Stimulated activated CD4-positive, alpha-beta T cell treated with anti-CD3 and anti-CD28 coated beads, Interleukin-4, amount 100 ng/mL, for 1 hour (primary cell): ENCODE results near the gene HSF4.

Source experiments
- DNase-seq: peaks from one replicate; pipeline ENCODE4 v3.0.0-alpha.2; 2020

The HSF4 gene

DNA sequence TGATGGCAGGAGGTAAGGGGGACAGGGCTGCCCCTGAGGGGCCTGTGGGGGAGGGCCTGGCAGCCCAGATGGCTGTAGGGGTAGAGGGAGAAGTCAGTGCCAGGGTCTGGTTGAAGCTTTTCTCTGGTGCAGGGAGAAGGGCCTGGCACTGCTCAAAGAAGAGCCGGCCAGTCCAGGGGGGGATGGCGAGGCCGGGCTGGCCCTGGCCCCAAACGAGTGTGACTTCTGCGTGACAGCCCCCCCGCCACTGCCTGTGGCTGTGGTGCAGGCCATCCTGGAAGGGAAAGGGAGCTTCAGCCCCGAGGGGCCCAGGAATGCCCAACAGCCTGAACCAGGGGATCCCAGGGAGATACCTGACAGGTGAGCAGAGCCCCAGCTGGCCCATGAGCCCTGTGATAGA, 3.0 kb downstream of the HSF4 start:
- no peak for DNase-seq

DNA sequence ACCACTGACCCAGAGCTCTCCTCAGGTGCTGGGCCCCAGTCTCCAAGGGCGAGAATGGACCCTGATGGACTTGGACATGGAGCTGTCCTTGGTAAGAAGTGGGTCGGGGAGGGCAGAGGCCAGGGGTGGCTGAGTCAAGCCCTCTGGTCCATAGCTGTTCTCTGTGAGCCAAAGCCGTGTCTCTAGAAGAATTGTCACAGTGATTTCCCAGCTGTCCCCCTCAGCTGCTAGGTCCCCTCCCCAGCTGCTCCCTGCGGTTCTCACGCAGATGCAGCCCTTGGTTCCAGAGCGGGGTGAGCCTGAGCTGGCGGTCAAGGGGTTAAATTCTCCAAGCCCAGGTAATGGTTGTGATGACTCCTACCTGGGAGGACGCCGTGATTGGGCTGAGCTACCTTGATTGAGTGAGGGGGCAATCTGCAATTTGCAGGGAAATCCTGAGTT, 4.5 kb downstream of the HSF4 start:
- DNase-seq, result no peak

DNA sequence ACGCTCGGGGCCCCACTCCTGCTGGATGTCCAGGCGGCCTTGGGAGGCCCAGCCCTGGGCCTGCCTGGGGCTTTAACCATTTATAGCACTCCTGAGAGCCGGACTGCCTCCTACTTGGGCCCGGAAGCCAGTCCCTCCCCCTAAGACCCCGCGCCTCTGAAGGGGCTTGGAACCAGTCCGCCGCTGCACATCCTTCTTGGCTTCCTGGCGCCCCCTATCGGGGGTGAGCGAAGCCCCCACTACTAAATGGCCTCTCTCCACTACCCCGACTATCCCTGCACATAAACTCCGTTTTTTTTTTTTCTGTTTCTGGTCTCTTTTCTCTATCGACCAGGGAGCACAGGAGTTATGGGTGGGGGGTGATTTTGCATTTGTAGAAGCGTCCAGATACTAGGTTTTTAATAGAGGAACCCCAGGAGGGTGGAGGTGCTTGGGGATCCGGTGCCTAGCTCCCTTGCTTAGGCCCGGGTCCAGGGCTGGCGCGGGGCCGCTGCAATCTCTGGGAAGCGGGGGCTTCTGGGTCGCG, 5.2 kb downstream of the HSF4 start:
- no peak for DNase-seq

DNA sequence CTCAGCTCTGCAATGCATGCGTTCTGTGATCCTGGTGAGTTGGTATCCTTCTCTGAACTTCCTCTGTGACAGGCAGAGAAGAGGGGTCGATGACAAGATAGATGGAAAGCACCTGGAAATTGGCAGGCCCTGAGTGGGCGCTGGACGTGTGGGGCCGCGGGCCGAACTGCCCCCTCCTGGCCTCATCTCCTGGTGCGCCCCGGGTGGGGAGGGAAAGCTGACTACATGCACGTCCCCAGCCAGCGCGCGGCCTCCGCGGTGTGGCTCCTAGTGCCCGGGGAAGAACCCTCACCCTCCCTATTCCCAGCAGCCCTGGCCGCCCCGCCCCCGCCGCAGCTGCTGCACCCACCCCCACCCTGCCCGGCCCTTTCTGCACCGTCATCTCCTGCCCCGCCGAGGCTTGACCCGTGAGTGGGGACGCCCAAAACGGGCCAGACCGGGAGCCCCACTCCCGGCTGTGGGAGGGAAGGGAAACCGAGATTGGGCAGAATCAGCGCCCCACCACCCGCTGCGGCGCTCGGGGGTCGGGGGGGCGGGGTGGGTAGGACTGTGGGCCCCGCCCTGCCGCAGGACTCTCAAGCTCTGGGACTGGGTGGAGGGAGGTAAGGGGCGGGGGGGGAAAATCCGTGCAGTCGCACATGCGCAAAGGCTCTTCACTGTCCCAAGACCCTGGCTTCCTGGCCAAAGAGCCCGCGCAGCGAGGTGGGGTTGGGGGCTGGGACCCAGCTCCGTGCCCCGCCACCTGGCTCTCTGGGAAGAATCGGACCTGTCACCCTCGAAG, 5.8 kb downstream of the HSF4 start, which contains the start of gene NOL3:
Gene NOL3 (plus strand): TSS at position 371 of the 781 bp plus-strand sequence.
- DNase-seq, result no peak

DNA sequence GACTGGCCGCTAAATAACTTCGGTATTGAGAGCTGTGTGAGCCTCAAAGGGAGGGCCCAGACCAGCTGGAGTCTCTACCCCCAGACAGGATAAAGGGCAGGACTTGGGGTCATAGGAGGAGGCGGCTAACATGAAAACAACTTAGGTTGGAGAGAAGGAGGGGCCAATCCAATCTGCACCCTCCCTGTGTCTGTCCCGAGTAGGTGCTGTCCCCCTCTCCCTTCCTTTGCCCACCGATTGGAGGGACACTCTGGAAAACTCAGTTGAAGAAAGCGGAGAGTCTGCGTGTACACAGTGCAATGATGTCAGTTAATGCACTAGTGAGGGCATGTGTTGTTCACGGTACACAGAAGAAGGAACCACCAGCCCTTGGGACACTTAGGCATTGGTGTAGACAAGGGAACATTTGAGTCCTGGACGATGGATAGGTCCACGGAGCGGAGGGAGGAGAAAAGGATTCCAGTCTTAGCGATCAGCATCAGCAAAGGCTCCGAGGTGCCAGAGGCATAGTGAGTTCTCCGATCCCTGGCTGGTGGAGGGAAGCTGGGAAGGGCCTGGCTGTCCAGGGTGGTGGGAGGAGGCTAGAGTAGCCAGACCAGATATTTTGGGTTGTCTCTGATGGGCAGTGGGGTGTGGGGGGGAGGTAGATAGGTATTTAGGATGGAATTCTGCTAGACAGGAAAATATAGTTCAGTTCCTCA, 6.6 kb downstream of the HSF4 start:
- DNase-seq, result no peak

DNA sequence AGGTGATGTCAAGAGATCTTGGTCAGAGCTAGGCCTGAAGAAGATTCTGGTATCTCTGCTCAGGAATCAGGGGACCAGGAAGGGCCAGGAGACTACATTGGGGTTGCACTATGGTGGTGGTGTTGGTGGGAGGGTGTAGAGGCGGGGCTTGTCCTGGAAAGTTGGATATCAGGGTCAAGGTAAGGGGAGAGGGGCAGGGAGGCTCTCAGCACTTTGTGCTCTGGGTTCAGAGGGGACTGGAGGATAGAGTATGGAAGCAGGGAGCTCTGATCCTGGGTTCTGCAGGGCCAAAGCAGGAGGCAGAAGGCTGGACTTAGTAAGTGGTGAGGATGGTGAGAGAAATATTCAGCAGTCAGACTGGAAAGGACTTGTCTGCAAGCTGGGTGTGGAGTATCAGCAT, 8.8 kb downstream of the HSF4 start:
- no peak for DNase-seq

DNA sequence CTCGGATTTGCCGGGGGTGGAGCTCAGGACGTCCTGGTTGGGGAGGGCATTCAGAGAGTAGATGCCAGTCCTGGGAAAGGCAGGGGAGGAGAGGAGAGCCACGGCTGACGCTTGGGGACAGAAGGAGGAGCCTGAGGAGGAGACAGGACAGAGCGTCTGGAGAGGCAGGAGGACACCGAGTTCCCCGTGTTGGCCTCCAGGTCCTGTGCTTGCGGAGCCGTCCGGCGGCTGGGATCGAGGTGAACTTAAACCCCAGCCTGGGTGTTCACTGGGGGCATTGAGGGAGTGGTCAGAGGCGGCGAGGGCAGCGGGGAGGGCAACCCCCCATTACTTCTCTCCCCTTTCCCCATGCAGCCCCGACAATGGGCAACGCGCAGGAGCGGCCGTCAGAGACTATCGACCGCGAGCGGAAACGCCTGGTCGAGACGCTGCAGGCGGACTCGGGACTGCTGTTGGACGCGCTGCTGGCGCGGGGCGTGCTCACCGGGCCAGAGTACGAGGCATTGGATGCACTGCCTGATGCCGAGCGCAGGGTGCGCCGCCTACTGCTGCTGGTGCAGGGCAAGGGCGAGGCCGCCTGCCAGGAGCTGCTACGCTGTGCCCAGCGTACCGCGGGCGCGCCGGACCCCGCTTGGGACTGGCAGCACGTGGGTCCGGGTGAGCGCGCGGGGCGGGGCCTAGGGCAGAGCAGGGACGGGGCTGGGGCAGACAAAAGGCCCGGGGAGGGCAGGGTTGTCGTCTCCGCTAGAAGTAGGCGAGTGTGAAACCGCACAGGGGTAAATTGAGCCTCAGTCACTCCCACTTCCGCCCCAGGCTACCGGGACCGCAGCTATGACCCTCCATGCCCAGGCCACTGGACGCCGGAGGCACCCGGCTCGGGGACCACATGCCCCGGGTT, 9.5 kb downstream of the HSF4 start:
- peak; percentile 63 for DNase-seq

DNA sequence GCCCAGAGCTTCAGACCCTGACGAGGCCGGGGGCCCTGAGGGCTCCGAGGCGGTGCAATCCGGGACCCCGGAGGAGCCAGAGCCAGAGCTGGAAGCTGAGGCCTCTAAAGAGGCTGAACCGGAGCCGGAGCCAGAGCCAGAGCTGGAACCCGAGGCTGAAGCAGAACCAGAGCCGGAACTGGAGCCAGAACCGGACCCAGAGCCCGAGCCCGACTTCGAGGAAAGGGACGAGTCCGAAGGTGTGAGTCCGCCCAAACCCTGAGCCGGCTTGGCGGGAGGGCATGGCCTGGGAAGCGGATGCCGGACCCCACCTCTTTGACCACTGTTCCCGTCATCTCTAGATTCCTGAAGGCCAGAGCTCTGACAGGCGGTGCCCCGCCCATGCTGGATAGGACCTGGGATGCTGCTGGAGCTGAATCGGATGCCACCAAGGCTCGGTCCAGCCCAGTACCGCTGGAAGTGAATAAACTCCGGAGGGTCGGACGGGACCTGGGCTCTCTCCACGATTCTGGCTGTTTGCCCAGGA, 10.2 kb downstream of the HSF4 start:
- DNase-seq, result no peak

DNA sequence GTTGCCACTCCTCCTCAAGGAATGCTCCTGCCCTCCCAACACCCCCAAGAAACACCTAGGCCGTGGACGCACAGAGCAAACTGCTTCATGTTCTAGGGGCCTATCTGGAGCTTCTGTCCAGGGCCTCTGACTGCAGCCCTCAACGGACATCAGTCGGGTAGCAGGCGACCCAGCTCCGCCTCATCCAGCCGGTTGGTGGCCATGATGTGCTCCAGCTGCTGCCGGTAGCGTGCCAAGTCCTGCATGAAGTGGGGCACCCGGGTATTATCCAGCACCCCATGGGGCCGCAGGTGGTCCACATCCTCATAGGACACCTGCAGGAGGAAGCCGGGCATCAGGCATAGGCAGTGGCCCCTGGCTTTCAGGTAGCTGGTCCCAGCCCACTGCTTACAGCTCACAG, 12.1 kb downstream of the HSF4 start:
- no peak for DNase-seq

DNA sequence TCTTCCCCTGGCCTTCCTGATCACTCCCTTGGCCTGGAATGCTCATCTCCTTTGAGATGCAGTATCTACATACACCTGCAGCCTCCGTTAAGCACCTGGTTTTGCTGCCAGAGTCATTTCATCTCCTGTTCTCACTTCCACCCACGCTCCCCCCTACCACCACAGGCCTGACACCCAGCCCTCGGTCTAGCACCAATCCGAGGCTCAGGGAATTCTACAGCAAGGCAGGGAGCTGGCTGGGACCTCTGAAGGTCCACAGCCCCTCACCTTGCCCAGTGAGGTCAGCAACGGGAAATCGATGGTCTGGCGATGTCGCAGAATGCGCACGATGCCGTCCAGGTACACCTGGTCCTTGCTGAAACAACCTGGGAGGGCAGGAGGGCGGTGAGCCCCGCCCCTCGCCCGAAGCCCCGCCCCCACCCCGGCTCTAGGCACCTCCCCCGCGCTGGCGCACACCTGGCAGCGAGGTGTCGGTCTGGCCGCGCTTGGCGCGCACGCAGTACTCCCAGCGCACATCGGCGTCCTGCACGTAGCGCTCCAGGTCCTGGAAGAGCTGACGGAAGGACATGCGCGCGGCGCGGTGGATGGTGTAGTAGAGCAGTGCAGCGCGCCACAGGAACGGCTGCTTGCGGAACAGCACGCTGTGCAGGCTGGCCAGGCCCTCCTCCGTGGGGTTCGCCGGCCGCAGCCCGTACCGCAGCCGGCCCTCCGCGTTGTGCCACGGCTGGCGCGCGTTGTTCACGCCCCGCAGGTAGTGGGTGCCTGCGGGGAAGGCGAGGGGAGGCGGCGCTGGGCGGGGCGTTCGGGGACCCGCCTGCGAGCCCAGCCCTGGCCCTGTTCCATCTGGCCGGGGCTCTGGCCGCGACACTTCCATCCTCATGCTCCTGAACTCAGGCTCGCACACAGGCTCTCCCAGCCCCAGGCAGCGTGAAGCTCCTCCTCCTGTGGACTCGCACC, 13.5 kb downstream of the HSF4 start:
- DNase-seq, result peak; percentile 42

DNA sequence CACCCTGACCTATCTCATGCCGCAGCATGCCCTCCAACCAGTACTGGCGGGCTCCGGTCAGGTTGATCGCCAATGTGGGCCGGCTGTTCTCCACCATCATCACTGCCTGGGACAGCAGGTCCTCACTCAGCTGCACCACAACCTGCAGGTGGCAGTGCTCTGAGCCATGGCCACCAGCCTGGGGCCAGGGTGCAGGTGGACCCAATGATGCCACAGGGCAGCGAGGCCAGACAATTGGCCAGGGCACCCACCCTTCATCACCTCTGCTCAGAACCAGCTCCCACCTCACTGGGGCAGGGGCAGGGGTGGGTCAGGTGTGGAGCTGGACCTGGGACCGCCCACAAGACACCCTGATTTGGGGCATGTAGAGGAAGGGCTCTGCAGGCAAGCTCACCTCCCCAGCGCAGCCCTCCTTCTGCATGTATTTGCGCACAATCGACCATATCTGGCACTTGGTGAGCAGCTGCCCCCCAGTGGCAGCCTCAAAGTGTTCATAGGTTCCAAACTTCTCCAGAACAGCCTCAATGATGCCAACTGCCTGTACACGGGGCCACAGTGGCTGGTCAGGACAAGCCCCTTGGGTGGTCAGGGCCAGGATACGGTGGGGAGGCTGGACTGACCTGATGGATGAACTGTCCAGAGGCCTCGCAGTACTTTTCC, 15.0 kb downstream of the HSF4 start:
- DNase-seq, result no peak

DNA sequence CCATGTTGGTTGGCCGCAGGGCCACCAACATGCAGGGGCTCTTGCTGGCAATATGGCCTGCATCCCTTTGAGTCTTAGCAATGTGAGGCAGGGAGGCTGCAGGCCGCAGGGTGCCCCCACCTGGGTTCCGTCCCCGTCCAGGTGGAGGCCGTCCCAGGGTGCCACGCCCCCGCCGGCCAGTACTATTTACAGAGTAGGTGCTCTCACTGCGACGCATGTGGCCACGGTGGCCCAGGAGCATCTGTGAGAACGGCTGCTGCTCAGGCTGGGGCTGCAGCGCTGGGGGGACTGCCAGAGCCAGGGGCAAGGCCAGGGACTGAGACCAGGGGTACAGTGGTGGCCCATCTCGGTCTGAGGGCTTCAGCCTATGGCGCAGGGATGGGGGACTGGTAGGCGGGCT, 15.6 kb downstream of the HSF4 start:
- no peak for DNase-seq

DNA sequence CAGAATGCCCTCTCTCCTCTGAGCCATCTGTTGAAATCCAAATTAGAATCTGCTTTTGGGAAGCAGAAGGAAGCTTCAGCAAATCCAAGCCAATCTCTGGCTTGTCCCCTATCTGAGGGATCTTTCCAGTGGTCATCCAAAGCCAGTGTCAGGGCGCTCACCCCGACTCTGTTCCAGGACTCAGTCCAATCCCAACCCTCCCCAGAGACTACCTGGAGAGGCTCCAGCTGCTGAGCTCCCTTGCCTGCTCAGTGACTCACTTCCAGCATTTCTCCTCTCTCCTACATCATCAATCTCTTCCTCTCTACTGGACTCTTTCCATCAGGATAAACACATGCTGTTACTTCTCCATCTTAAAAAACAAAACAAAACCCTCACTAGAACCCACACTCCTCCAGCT, 16.8 kb downstream of the HSF4 start:
- DNase-seq, result no peak

DNA sequence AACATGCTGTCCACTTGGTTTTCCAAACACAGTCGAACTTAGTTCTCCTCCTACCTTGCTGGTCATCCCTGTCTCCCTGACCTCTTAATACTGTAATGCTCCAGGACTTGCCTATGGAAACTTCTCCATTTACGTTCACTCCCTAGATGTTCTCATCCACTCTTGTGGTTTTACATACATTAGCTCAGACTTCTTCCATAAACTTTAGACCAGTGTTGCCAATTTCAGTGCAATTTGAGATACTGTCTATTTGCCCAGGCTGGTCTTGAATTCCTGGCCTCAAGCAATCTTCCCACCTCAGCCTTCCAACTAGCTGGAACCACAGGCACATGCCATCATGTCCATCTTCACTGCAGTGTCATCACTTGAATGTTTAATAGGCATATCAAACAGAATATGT, 17.7 kb downstream of the HSF4 start:
- no peak for DNase-seq

DNA sequence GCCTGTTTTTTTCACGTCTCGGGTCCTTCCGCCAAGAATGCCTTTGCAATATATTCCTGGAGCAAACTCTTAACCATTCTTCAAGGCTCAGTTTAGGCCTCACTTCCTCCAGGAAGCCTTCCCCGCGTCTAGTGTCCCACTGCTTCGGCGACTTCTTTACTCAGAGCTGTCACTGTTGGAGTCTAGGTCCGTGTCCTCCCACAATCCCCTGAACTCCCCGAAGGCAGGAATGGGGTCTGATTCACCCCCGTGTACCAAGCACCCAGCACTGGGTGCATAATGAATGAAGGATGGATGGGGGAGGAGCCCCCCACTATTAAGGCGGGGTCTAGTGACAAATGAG, 18.7 kb downstream of the HSF4 start:
- no peak for DNase-seq

DNA sequence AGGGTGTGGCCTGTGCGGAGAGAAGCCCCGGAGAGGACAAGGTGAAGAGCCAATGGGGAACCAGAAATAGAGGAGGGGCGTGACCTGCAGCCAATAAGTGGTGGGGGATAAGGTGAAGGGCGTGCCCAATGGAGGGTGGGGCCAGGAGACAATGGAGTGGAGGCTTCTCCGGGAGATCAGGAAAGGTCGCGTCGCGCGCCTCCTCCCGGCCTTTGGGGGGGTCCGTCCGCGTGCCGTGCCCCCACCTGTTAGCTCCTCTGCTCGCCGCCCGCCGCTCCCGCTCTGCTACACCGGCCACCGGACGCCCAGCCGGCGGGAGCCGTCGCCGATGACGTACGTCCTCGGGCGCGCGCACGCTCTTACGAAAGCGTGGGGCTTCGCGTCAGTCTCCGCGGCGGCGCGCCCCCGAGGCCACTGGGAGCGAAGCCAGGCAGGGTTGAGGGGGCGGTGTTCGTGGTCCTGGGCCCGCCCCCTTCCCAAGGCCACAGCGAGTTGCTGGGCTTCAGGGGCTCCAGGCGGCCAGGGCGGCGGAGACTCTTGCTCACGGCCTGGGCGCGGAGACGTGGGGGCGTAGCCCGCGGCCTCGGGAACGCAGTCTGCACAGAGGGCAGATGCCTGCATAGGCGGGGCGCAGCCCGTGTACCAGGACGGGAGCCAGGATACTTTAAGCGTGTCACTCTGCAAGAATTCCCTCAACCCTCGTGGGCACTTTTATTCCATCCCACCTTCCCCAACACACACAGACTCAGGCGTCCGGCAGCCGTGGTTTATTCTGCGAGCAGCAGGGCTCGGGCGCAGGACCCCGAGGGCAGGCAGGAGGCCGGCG, 19.3 kb downstream of the HSF4 start, which contains the start of gene MATCAP1:
Gene MATCAP1 (minus strand): TSS at position 337 of the 826 bp plus-strand sequence. CDS start 3,353 bp downstream, outside the sequence.
- peak; percentile 90 for DNase-seq

DNA sequence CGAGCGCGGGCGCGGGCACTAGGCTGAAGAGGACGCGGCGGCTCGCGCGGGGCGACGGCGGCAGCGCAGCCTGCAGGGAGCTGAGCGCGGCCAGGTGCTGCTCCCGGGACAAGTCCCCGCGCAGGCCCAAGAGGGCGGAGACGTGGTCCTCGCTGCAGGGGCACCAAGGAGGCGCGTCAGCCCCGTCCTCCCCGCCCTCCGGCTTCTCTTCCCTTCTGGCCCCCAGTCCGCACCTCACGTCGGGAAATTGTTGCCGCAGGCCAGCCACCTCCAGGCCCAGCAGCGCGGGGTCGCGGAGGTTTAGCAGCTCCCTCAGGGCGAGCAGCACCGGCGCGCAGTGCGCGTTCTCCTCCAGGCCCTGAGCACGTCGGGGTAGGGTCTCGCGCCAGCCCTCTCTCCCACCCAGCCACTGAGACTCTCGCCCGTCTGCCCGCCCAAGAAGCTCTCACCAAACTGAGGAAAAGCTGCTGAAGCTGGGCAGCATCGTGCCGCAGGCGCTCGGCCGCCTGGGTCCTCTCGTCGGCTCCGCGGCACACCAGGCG, 20.0 kb downstream of the HSF4 start:
- DNase-seq, result no peak

DNA sequence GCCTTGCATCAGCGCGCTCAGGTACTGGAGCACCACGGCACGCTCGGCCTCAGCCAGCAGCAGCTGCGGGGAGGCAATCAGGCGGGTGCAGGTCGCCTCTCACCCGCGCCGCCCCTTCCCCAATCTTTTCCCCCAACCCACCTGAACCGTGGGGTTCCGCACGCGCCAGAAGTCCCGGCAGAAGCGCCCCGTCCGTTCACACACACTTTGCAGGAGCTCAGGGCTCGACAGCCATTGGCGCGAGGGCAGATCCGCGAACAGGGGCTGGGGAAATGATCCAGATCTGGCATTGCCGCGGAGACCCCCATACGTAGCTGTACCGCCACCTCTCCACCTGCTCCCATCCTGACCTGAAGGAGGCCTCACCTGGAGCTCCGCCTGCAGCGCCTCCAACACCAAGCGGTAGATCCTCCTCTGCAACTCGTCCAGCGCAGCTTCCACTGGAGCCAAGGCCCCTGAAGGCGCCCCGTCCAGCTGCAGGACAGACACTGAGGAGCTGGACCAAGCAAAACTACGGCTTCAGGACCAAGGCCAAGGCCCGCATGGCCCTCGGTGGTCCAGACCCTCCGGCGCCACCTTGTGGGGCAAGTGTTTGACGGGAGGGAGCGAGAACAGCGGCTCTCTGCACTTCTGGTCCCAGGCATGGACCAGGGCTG, 20.6 kb downstream of the HSF4 start:
- DNase-seq, result peak; percentile 87

DNA sequence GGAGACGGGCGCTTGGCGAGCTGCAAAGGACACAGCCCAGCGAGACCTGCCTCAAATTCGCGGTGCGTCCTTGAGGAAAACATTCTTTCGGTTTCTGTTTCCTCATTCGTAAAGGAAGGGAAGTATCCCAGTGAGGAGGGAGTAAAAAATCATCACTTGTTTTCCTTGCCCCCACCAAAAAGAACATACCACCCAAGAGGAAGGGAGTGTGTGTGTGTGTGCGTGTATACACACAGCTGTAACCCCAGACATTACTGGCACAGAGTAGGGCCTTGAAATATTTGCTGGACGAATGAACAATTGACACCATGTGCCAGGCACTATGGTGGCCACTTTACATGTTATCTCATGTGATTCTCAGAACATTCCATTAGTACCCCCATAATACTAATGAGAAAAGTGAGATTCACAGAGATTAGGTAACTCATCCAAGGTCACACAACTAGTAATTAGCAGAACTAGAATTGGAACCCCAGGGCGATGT, 21.1 kb downstream of the HSF4 start:
- no peak for DNase-seq
